VCaP (cell line): Measurements from ENCODE around the gene MOB1B.

Source experiments
- H3K27ac ChIP-seq: fragments of 450-650 bp; 2 replicates; pipeline ENCODE4 v1.5.1; 2017
- TF ChIP-seq, protein P1 (sequence below): fragments of 450-650 bp; conservative IDR thresholded peaks from 2 replicates; pipeline ENCODE4 v1.5.1; 2017; ENCODE audit warnings: mild to moderate bottlenecking, moderate library complexity

Gene MOB1B

DNA sequence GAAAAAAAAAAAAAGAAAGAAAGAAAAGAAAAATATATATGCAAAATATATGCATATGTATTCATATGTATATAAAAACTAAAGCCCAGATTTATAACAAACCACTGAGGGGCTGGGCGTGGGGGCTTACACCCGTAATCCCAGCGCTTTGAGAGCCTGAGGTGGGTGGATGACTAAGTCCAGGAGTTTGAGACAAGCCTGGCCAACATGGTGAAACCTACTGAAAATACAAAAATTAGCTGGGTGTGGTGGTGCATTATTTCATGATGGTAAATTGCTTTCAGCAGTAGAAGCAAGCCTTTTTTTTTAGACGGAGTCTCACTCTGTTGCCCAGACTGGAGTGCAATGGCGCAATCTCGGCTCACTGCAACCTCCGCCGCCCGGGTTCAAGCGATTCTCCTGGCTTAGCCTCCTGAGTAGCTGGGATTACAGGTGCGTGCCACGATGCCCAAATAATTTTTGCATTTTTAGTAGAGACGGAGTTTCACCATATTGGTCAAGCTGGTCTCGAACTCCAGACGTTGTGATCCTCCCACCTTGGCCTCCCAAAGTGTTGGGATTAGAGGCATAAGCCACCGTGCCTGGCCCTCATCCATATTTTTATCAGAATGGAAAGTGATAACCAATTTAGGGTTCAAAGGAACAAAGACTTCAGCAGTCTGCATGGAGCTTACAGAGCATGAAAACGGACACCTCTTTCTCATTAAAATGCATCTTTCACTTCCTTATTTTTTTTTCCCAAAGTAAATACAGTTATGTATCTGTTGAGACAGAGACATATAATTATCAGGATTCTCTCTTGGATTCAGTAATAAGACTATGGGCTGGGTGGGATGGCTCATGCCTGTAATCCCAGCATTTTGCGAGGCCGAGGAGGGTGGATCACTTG is 27.7 kb upstream of the MOB1B start:
- H3K27ac ChIP-seq = no peak overlapping the region
- TF ChIP-seq, protein P1, sequence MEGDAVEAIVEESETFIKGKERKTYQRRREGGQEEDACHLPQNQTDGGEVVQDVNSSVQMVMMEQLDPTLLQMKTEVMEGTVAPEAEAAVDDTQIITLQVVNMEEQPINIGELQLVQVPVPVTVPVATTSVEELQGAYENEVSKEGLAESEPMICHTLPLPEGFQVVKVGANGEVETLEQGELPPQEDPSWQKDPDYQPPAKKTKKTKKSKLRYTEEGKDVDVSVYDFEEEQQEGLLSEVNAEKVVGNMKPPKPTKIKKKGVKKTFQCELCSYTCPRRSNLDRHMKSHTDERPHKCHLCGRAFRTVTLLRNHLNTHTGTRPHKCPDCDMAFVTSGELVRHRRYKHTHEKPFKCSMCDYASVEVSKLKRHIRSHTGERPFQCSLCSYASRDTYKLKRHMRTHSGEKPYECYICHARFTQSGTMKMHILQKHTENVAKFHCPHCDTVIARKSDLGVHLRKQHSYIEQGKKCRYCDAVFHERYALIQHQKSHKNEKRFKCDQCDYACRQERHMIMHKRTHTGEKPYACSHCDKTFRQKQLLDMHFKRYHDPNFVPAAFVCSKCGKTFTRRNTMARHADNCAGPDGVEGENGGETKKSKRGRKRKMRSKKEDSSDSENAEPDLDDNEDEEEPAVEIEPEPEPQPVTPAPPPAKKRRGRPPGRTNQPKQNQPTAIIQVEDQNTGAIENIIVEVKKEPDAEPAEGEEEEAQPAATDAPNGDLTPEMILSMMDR = no peak

DNA sequence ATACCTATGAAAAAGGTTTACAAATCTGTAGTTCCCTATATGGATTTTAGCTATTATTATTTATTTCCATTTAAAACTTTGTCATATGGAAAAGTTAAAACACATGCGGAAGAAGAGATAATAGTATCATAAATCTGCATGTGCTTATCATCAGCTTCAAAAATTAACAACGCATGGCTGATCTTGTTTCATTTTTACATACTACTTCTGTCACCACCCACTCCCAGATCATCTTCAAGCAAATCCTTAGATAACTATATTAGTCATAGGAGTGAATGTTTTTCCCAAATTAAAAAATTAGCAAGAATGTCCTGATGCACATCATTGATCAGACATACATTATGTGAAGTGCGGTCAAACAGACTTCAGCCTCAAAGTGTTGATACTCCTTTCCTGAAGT is 24.6 kb upstream of the MOB1B start:
- TF ChIP-seq, protein P1 = no peak
- no peak overlapping the region for H3K27ac ChIP-seq

DNA sequence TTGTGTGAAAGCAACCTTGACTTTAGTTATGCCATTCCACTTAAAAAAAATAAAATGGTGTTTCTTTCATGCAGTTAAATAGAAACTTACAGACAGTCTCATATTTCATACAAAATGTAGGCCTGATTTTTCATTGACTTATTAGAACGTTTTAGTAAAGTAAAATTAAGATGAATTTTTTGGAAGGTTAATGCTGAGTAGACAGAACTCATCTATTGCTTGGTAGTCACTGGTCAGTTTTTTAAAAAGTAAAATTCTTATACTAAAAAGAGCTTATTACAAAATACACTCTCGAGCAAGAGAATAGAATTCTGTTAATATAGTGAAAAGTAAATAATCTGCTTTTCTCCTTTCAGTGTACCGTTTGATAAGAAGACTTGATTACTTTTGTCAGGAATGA is 21.4 kb upstream of the MOB1B start:
- TF ChIP-seq, protein P1 = no peak
- H3K27ac ChIP-seq = no peak overlapping the region

DNA sequence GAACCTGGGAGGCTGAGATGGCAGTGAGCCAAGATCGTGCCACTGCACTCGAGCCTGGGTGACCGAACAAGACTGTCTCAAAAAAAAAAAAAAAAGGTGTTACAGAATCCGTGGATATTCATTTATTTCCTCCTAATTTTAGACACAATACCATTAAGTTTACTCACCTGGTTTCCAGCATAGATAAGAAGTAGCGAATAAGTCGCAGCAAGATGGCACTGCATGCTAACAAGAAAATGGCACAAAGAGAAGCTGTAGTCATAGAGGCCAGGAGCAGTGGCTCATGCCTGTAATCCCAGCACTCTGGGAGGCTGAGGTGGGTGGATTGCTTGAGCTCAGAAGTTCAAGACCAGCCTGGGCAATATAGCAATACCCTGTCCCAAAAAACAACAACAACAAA is 17.0 kb upstream of the MOB1B start:
- no peak overlapping the region for H3K27ac ChIP-seq
- TF ChIP-seq, protein P1 = no peak

DNA sequence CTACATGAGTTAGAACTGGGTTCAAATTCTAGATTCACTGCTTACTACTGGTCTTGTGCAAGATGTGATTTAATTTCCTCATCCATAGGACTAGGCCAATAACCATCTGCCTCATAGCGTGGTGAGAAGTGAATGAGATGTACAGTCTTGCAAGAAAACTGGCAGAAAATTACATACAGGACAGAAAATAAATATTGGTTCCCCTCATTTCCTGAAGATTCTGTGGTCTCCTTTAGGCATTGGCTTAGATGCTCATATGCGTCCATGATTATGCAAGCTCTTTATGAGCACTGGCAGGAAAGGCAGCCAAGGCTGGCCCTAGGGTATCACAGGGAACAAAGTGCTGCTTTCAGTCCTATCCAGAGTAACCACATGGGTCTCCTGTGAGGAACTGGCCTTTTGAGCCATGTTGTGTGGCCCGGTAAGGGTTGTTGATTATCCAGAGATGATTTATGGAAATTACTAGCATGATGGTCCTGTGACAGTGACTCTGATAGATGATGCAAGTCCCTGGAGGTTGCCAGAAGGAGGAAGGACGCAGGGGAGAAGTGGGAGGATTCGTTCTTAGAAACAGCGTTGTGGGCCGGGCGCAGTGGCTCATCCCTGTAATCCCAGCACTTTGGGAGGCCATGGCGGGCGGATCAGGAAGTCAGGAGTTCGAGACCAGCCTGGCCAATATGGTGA is 9.9 kb upstream of the MOB1B start:
- TF ChIP-seq, protein P1 = no peak
- no peak overlapping the region for H3K27ac ChIP-seq

DNA sequence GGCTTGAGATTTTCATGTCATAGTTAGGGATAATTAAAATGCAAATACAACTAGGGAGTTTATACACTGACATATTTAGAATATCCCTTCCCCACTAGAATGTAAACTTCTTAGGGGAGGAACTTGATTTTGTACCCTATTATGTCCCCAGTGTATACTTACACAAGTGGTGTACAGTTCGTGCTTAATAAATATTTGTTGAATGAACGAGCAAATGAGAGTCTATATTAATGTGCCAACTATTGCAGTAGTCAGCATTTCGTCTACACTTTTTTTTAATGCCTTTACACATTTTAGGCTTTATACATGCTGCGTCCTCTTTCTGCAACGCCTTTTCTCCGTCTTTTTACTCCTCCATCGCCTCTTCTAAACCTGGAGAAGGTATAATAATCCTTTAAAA is 8.4 kb upstream of the MOB1B start:
- TF ChIP-seq, protein P1 = no peak
- peak overlapping the region; percentile 25; the same call in 1 of the 2 replicates for H3K27ac ChIP-seq

DNA sequence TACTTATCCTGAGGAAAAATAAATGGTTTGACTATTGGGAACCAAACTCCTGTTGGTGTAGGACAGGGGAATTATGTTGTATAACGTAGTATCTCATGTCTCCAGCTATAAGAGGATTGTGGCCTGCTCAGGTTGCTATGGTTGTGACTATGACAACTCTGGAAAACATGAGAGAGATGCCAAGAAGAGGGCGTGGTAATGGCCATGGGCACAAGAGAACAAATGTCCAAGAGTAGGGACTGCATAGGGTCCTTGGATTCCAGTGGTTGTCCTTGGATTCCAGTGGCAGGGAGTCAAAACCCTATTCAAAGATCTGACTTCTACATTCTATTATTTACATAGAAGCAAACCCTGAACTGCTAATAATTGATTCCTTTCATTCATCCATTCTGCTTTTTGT is 6.8 kb upstream of the MOB1B start:
- no peak overlapping the region for H3K27ac ChIP-seq
- TF ChIP-seq, protein P1 = no peak
